Measurements from ENCODE around the gene CD3E. TPM values are rescaled to one million over a fixed set of nuclear protein-coding genes. Genes with fewer than 3 reads are reported as not detected.

The CD3E gene
- total and polyA plus RNA-seq, 2 of the 13 experiments (the other 11 are each of a cell fraction or from before 2014, with no cell fraction given), result not detected

GRCh38 chr11:118287006-118287405, 17.5 kb upstream of the CD3E start:
- no peak overlapping the region for H3K4me3 ChIP-seq (replicated peaks in 1 of 3; ENCODE audit: insufficient read depth in 1 of 3, low read depth in 2 of 3, low read length in 3 of 3)
- CTCF ChIA-PET (ENCODE audit: low intra/inter-chr PET ratio, low total read pairs), result interaction anchor here (1.3 kb wide), 1 partner anchor 89 kb away, joined by 4 read pairs; no protein-coding TSS in a partner anchor
- FAIRE-seq, result no peak

More at GRCh38 chr11:118287006-118287405, 17.5 kb upstream of the CD3E start:
- Histone ChIP-seq H2AFZ (ENCODE audit: low read length) (no peak overlapping the region), H3K27me3 (ENCODE audit: control insufficient read depth in 1 of 2, insufficient read depth in 2 of 2, low read length in 2 of 2) (no peaks in the 10 kb centered on the region), H3K4me2 (ENCODE audit: low read depth, low read length) (no peak overlapping the region), H4K20me1 (ENCODE audit: insufficient read depth, low read length) (no peaks in the 10 kb centered on the region), H3K4me1 (ENCODE audit: insufficient read depth, low read length) (peaks cover 12% of the 10 kb centered on the region), H3K9ac (ENCODE audit: insufficient read depth, low read depth, low read length) (no peak overlapping the region), H3K27ac (ENCODE audit: extremely low read length, insufficient read depth, low read length) (no peak overlapping the region), H3K9me3 (ENCODE audit: low read length) (no peaks in the 10 kb centered on the region), H3K36me3 (replicated peaks in 1 of 2; ENCODE audit: control insufficient read depth in 1 of 2, insufficient read depth in 2 of 2, low read length in 2 of 2) (no peaks in the 10 kb centered on the region), H3K79me2 (ENCODE audit: insufficient read depth, low read length) (no peaks in the 10 kb centered on the region)
- in situ Hi-C loops (cut with HindIII; ENCODE audit: extremely low pct_ligation_motif_present, low pct_unique_long_range_greater_than_20kb), result no loop called here
- POLR2A ChIA-PET, result no interaction called here
- WGBS (ENCODE audit: low lambda C conversion rate), result 95% methylated on average over 1 of the region's 1 CpG
- TF ChIP-seq, protein P1, sequence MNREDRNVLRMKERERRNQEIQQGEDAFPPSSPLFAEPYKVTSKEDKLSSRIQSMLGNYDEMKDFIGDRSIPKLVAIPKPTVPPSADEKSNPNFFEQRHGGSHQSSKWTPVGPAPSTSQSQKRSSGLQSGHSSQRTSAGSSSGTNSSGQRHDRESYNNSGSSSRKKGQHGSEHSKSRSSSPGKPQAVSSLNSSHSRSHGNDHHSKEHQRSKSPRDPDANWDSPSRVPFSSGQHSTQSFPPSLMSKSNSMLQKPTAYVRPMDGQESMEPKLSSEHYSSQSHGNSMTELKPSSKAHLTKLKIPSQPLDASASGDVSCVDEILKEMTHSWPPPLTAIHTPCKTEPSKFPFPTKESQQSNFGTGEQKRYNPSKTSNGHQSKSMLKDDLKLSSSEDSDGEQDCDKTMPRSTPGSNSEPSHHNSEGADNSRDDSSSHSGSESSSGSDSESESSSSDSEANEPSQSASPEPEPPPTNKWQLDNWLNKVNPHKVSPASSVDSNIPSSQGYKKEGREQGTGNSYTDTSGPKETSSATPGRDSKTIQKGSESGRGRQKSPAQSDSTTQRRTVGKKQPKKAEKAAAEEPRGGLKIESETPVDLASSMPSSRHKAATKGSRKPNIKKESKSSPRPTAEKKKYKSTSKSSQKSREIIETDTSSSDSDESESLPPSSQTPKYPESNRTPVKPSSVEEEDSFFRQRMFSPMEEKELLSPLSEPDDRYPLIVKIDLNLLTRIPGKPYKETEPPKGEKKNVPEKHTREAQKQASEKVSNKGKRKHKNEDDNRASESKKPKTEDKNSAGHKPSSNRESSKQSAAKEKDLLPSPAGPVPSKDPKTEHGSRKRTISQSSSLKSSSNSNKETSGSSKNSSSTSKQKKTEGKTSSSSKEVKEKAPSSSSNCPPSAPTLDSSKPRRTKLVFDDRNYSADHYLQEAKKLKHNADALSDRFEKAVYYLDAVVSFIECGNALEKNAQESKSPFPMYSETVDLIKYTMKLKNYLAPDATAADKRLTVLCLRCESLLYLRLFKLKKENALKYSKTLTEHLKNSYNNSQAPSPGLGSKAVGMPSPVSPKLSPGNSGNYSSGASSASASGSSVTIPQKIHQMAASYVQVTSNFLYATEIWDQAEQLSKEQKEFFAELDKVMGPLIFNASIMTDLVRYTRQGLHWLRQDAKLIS (CRISPR knock-in tag; IDR thresholded peaks at IDR 0.05), result no peak
- TF ChIP-seq XRCC5 (optimal IDR thresholded peaks at IDR 0.05; ENCODE audit: low read length), result no peak
- no peak for TF ChIP-seq MAFG (CRISPR knock-in tag; IDR thresholded peaks at IDR 0.05)
- no peak for TF ChIP-seq ZNF790 (CRISPR knock-in tag; IDR thresholded peaks at IDR 0.05; ENCODE audit: borderline replicate concordance)
- TF ChIP-seq ZNF136 (CRISPR knock-in tag; IDR thresholded peaks at IDR 0.05; ENCODE audit: low read depth), result no peak
- no peak for TF ChIP-seq ZNF232 (CRISPR knock-in tag; IDR thresholded peaks at IDR 0.05; ENCODE audit: borderline replicate concordance)
- TF ChIP-seq ZNF564 (CRISPR knock-in tag; IDR thresholded peaks at IDR 0.05), result no peak
- no peak for TF ChIP-seq MED13 (CRISPR knock-in tag; IDR thresholded peaks at IDR 0.05)
- TF ChIP-seq IKZF4 (CRISPR knock-in tag; IDR thresholded peaks at IDR 0.05; ENCODE audit: borderline replicate concordance, low read depth, not compliant biosample characterization), result no peak
- no peak for TF ChIP-seq ZNF430 (CRISPR knock-in tag; IDR thresholded peaks at IDR 0.05)
- no peak for TF ChIP-seq GATAD1 (CRISPR knock-in tag; IDR thresholded peaks at IDR 0.05)
- TF ChIP-seq, protein P2, sequence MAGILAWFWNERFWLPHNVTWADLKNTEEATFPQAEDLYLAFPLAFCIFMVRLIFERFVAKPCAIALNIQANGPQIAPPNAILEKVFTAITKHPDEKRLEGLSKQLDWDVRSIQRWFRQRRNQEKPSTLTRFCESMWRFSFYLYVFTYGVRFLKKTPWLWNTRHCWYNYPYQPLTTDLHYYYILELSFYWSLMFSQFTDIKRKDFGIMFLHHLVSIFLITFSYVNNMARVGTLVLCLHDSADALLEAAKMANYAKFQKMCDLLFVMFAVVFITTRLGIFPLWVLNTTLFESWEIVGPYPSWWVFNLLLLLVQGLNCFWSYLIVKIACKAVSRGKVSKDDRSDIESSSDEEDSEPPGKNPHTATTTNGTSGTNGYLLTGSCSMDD (CRISPR knock-in tag; IDR thresholded peaks at IDR 0.05), result no peak
- no peak for TF ChIP-seq ZNF552 (CRISPR knock-in tag; IDR thresholded peaks at IDR 0.05; ENCODE audit: borderline replicate concordance)
- TF ChIP-seq, protein P3, sequence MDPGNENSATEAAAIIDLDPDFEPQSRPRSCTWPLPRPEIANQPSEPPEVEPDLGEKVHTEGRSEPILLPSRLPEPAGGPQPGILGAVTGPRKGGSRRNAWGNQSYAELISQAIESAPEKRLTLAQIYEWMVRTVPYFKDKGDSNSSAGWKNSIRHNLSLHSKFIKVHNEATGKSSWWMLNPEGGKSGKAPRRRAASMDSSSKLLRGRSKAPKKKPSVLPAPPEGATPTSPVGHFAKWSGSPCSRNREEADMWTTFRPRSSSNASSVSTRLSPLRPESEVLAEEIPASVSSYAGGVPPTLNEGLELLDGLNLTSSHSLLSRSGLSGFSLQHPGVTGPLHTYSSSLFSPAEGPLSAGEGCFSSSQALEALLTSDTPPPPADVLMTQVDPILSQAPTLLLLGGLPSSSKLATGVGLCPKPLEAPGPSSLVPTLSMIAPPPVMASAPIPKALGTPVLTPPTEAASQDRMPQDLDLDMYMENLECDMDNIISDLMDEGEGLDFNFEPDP (CRISPR knock-in tag; conservative IDR thresholded peaks at IDR 0.05), result no peak
- TF ChIP-seq, protein P4, sequence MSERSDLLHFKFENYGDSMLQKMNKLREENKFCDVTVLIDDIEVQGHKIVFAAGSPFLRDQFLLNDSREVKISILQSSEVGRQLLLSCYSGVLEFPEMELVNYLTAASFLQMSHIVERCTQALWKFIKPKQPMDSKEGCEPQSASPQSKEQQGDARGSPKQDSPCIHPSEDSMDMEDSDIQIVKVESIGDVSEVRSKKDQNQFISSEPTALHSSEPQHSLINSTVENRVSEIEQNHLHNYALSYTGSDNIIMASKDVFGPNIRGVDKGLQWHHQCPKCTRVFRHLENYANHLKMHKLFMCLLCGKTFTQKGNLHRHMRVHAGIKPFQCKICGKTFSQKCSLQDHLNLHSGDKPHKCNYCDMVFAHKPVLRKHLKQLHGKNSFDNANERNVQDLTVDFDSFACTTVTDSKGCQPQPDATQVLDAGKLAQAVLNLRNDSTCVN (CRISPR knock-in tag; IDR thresholded peaks at IDR 0.05; ENCODE audit: borderline replicate concordance), result no peak
- no peak for TF ChIP-seq ATF2 (CRISPR knock-in tag; IDR thresholded peaks at IDR 0.05)
- no TSS peak for BruUV-seq (replicated peaks)
- intact Hi-C loops (cut with micrococcal nuclease; ENCODE audit: unreplicated experiment), result no loop called here
- DNase-seq (ENCODE audit: low spot score) (no peak), ATAC-seq (no peak)
